Fibroblast of skin of scalp (primary cell): ENCODE results near the gene CDC42BPA.

ENCODE experiments used
- DNase-seq: peaks from one replicate; pipeline ENCODE4 v3.0.0-alpha.2; 2013

Gene CDC42BPA

GRCh38 chr1:227335242-227336020 lies 17.1 kb upstream of the CDC42BPA start:
- no peak for DNase-seq

GRCh38 chr1:227333423-227333822 lies 15.1 kb upstream of the CDC42BPA start:
- DNase-seq, result peak; percentile 14

- peak; percentile 20 for DNase-seq
Measured at GRCh38 chr1:227330279-227331076, 12.2 kb upstream of the CDC42BPA start.

GRCh38 chr1:227328405-227329019 lies 10.2 kb upstream of the CDC42BPA start:
- no peak for DNase-seq

DNA sequence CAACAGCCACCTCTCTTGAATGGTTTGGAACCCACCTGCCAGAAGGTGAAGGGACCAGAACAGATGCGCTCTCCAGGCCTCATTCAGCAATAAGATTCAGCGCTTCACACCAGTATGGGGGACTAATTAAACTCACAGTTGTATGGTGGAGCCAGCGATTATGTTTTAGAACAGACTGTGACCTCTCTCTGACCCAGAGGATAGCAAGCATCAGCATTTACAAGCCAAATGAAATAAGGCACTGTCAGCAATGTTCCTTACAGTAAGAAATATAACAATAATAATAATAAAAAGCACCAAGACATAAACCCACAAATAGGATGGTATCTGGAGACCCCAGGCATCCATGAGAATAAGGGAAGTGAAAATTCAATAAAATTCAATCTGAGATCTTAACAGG lies 6.9 kb upstream of the CDC42BPA start:
- DNase-seq, result no peak

- DNase-seq, result no peak
Measured at GRCh38 chr1:227323967-227324268, 5.6 kb upstream of the CDC42BPA start.

GRCh38 chr1:227323171-227323966 lies 5.1 kb upstream of the CDC42BPA start:
- DNase-seq, result no peak

- no peak for DNase-seq
Measured at GRCh38 chr1:227322376-227322775, 4.1 kb upstream of the CDC42BPA start.

DNA sequence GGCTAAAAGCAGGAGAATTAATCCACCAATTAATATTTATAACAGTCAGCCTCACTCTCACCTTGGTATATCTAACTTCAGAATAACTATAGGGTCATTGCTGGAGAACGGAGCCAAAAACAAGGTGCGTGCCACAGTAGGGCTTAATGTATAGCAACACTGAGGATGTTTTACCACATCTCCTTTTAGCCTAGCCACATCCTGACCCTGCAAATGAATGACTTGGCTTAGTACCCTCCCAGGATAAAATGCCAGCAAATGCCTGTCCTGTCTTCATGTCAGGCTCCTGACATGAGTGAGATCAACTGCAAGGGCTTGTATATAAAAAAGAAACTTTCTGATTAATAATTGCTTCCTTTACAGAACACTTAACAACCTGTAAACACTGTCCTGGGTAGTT lies 2.7 kb upstream of the CDC42BPA start:
- no peak for DNase-seq

DNA sequence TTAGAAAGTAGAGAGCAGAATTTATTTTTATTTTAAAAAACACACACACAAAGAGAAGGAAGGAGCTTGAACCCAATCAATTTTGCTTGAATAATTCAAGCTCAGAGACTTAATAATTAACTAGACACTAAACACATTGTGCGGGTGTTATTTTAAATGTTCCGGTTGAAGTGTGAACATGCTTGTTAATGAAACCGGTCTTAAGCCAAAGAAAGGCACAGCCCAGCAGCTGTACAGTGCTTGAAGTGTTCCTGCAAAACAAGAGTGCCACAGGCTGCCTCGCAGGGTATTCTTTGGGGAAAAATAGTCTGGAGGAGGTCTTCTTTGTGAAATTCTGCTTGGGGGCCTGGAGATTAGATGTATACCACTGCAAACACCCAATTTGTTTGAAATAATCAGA lies 2.2 kb upstream of the CDC42BPA start:
- DNase-seq, result no peak

DNA sequence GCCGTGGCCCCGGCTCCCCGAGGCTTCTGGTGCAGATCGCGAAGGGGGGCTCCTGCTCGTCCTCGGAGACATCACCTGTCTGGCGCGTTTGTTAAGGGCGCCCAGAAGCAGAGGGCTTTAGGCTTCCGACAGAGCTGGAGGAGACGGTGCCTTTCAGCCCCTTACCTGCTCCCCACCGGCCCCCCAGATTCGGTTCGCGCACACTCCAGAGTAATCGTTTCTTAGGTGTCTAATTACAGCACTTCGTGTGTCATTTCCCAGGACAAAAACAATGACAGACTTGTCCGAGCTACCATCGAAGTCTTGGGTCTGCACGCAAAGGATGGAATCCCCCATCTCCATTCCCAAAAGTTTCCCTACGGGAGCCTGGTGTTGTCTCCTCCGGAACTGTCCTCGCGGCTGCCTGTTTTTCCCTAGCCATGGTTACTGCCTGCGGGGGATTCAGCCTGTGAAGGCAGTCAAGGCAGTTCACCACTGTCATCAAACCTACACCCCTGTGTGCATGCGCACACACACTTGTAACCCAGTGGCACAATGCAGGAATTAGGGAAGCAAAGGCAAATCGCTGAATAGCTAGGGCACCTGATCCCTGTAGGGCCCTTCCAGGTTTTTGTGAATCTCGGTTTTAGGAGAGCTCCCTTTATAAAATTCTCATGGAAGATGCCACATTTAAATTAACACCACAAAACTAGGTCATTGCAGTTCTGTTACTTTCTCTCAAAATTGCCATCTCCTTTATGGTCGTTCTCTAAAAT lies 738 bp upstream of the CDC42BPA start:
- DNase-seq, result peak; percentile 76

- DNase-seq, result peak; percentile 81
Measured at GRCh38 chr1:227317523-227318015, 723 bp downstream of the CDC42BPA start.

- DNase-seq, result peak; percentile 30
Measured at GRCh38 chr1:227317011-227317451, 1.3 kb downstream of the CDC42BPA start.

- DNase-seq, result no peak
Measured at GRCh38 chr1:227316456-227316855, 1.8 kb downstream of the CDC42BPA start.

- DNase-seq, result peak; percentile 45
Measured at GRCh38 chr1:227315629-227316346, 2.5 kb downstream of the CDC42BPA start.

GRCh38 chr1:227314014-227314848 lies 4.1 kb downstream of the CDC42BPA start:
- no peak for DNase-seq

GRCh38 chr1:227312361-227313025 lies 5.8 kb downstream of the CDC42BPA start:
- peak; percentile 62 for DNase-seq

GRCh38 chr1:227311389-227312001 lies 6.8 kb downstream of the CDC42BPA start:
- no peak for DNase-seq
